GM18498 (cell line): Measurements from ENCODE around the gene MIPOL1.

Source experiments
- ATAC-seq: cut with Tn5 transposase; IDR thresholded peaks from one replicate; pipeline ENCODE4 v1.9.1; 2021; ENCODE audit warnings: mild to moderate bottlenecking, moderate library complexity; ENCODE audit not compliant: unreplicated experiment

MIPOL1 gene

GRCh38 chr14:37583358-37584210 is 385.8 kb downstream of the MIPOL1 start:
- no peak for ATAC-seq

- no peak for ATAC-seq
Measured at GRCh38 chr14:37584211-37585100, 386.7 kb downstream of the MIPOL1 start.

GRCh38 chr14:37585101-37585511 is 387.4 kb downstream of the MIPOL1 start:
- ATAC-seq: no peak

- no peak for ATAC-seq
Measured at GRCh38 chr14:37585971-37586796, 388.4 kb downstream of the MIPOL1 start.

- ATAC-seq: no peak
Measured at GRCh38 chr14:37586797-37587130, 389.0 kb downstream of the MIPOL1 start.

- no peak for ATAC-seq
Measured at GRCh38 chr14:37587131-37587803, 389.5 kb downstream of the MIPOL1 start.

- no peak for ATAC-seq
Measured at GRCh38 chr14:37587881-37588666, 390.3 kb downstream of the MIPOL1 start.

- ATAC-seq: no peak
Measured at GRCh38 chr14:37588667-37588955, 390.9 kb downstream of the MIPOL1 start.

- ATAC-seq: no peak
Measured at GRCh38 chr14:37588956-37589714, 391.4 kb downstream of the MIPOL1 start.

GRCh38 chr14:37589715-37590427 is 392.1 kb downstream of the MIPOL1 start:
- ATAC-seq: no peak

- no peak for ATAC-seq
Measured at GRCh38 chr14:37590428-37591139, 392.8 kb downstream of the MIPOL1 start.

GRCh38 chr14:37591311-37591940 is 393.7 kb downstream of the MIPOL1 start:
- no peak for ATAC-seq

- ATAC-seq: no peak
Measured at GRCh38 chr14:37591941-37592481, 394.3 kb downstream of the MIPOL1 start.

- ATAC-seq: no peak
Measured at GRCh38 chr14:37592482-37593408, 395.0 kb downstream of the MIPOL1 start.

- no peak for ATAC-seq
Measured at GRCh38 chr14:37593511-37594237, 395.9 kb downstream of the MIPOL1 start.
